Dendritic cell treated with granulocyte-macrophage colony-stimulating factor and Interleukin-4, amounts not matched to agents 40 ng/mL and 50 ng/mL, for 4 days (primary cell): ENCODE results near the gene SULF2.
"Not testable (repeated sequence)": the region's sequence is repeated elsewhere in the genome, so short reads cannot be mapped to it uniquely, and the experiment has no call there.

Source experiments
- H3K27ac Mint-ChIP-seq: one replicate; pipeline ENCODE4 v1.8.0; 2022; ENCODE audit warnings: mild to moderate bottlenecking, mixed read lengths
- H3K27me3 Mint-ChIP-seq: one replicate; pipeline ENCODE4 v1.8.0; 2022; ENCODE audit warnings: mild to moderate bottlenecking, mixed read lengths
- H3K36me3 Mint-ChIP-seq: one replicate; pipeline ENCODE4 v1.8.0; 2022; ENCODE audit warnings: low read depth, mixed read lengths
- H3K4me1 Mint-ChIP-seq: one replicate; pipeline ENCODE4 v1.8.0; 2022; ENCODE audit warnings: low read depth, mixed read lengths
- H3K4me3 Mint-ChIP-seq: one replicate; pipeline ENCODE4 v1.8.0; 2022; ENCODE audit warnings: mild to moderate bottlenecking, moderate library complexity, mixed read lengths
- H3K9me3 Mint-ChIP-seq: one replicate; pipeline ENCODE4 v1.8.0; 2022; ENCODE audit warnings: mixed read lengths
- intact Hi-C: fragments of 100-400 bp; cut with micrococcal nuclease; formaldehyde crosslinking; loops from one replicate; pipeline ENCODE4 v1.15.0; 2022

SULF2 gene

DNA sequence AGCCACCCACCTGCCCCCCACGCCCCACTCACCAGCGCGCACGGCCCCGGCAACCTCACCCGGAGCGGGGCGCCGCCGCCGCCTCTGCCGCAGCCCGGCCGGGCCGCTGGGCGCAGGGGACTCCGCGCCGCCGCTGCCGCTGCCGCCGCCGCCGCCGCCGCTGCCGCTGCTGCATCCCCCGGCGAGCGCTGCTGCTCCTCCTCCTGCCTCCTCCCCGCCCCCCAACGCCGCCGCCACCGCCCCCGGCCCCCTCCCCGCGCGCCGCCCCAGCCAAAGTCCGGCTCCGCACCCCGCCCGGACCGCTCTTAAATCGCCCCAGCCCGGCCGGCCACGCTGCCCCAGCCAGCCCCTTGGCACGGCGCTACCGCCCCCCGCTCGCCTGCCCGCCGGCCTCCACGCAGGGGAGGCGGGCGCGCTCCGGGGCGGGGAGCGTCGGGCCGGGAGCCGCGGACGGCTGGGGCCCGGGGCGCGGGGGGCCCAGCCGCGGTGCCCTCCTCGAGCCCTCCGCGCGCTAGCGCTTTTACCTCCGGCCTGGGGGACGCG lies at the start of gene SULF2:
TSS of gene SULF2 (minus strand) at position 171 of the 543 bp plus-strand sequence. CDS start 28,118 bp downstream, outside the sequence.
- peak within 1 kb of the TSS; percentile 99 for H3K4me3 Mint-ChIP-seq
- peaks cover 53% of the 10 kb centered on the region for H3K36me3 Mint-ChIP-seq
- peak within 1 kb of the TSS; percentile 86 for H3K27ac Mint-ChIP-seq
- intact Hi-C loops: loop anchor here (2.0 to 5.0 kb wide), 2 partner anchors 17 to 58 kb away; no protein-coding TSS in a partner anchor
- peaks cover 52% of the 10 kb centered on the region for H3K4me1 Mint-ChIP-seq
- H3K27me3 Mint-ChIP-seq: peaks cover 19% of the 10 kb centered on the region
- H3K9me3 Mint-ChIP-seq: no peaks in the 10 kb centered on the region

DNA sequence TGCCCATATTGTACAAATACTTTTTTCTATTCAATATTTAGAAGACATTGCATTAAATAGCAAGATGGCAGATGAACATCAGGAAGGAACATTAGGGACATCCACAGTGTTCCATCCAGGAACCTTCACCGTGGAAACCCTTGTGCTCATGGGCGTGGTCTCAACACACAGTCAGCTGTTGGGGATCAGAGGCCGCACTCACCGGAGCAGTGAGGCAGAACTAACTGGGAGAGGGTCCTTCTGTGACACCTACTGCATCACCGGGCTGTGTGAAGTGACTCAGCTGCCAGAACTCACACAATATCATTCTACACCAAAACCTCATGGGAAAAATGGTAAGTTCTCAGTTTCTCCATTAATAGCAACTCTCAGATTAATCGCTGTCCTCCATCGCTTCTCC lies 46.4 kb upstream of the SULF2 start:
- H3K27me3 Mint-ChIP-seq, H3K9me3 Mint-ChIP-seq, intact Hi-C loops, H3K27ac Mint-ChIP-seq, H3K36me3 Mint-ChIP-seq, H3K4me1 Mint-ChIP-seq, H3K4me3 Mint-ChIP-seq: not testable (repeated sequence)

DNA sequence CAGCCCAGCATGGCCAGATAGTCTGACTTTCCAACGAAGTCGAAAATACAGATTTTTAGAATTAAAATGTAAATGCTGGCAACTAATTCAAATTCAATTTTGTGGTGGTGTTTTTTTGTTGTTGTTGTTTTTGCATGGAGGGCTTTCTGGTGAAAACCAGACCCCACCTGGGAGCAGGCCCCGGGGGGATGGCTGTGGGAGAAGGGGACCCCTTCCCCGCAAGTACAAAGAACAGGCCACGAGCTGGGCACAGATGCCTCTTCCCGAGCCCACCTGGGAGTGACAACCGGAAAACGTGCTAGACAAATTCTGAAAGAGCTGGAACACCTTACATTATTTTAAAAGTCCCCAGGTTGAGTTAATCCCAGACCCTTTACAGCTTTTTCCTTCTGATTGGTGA lies 41.4 kb upstream of the SULF2 start:
- H3K27ac Mint-ChIP-seq, H3K36me3 Mint-ChIP-seq, H3K9me3 Mint-ChIP-seq, intact Hi-C loops, H3K4me3 Mint-ChIP-seq, H3K4me1 Mint-ChIP-seq: not testable (repeated sequence)
- H3K27me3 Mint-ChIP-seq: peaks cover 19% of the 10 kb centered on the region

DNA sequence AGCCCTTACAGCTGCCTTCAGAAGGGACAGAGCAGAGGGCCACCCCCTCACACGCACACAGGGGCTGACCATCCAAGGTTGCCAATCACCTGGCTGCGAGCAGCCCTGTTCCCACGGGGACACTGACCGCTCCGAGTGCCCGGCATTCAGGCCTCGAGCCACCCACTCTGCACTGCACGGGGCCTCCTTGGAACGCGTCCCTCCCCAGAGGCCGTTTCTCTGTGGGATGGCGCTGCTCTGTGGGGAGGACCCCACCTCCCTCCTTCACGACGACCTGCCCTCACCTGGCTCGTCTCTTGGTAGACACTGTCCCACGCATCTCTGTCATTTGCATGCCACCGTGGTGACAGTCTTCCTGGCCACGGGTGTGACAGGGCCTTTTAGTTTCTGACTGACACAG lies 40.7 kb upstream of the SULF2 start:
- H3K27ac Mint-ChIP-seq, H3K9me3 Mint-ChIP-seq, intact Hi-C loops, H3K4me3 Mint-ChIP-seq, H3K4me1 Mint-ChIP-seq, H3K36me3 Mint-ChIP-seq: not testable (repeated sequence)
- H3K27me3 Mint-ChIP-seq: peaks cover 26% of the 10 kb centered on the region

DNA sequence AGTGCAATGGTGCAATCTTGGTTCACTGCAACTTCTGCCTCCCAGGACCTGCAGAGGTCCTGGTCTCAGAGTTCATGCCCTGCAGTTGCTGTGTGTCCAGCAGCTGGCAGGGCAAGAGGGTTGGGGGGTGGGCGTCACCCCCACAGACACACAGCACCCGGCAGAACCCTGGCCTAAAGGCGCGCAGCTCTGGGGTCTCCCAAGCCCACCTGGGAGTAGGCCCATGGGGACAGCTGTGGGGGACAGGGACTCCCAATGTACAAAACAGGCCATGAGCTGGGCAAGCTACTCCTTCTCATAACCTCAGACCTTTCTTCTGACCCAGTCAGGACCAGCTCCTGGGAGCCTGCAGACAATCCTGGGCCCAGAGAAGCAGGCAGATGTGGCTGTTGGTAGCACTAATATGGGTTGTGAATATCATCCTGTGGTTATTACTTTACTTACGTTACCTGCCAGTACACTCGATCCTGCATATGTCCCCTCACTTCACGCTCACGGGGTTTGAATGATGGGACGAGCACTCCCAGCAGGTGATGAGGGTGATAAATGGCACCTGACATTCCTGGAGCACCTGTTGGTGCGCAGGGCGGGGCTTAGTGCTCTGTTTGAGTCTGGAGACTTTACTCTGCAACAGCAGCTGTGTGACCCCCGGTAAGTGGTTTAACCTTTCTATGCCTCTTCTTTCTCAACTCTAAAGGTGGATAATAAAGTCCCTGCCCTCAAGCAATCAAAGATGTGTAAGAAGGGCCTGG lies 39.9 kb upstream of the SULF2 start:
- intact Hi-C loops: no loop called here
- H3K36me3 Mint-ChIP-seq: no peaks in the 10 kb centered on the region
- peaks cover 32% of the 10 kb centered on the region for H3K27me3 Mint-ChIP-seq
- no peaks in the 10 kb centered on the region for H3K9me3 Mint-ChIP-seq
- H3K4me1 Mint-ChIP-seq: peaks cover 9% of the 10 kb centered on the region
- H3K4me3 Mint-ChIP-seq: no peak overlapping the region
- no peak overlapping the region for H3K27ac Mint-ChIP-seq

DNA sequence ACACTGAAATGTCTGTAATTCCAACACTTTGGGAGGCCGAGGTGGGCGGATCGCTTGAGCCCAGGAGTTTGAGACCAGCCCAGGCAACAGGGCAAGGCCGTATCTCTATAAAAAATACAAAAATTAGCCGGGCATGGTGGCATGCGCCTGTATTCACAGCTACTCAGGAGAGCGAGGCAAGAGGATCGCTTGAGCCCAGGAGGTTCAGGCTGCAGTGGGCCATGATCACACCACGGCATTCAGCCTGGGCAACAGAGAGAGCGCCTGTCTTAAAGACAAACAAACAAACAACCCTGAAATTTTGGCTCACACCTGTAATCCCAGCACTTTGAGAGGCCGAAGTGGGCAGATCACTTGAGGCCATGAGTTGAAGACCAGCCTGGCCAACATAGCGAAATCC lies 38.7 kb upstream of the SULF2 start:
- intact Hi-C loops, H3K9me3 Mint-ChIP-seq, H3K4me1 Mint-ChIP-seq, H3K27ac Mint-ChIP-seq, H3K36me3 Mint-ChIP-seq, H3K4me3 Mint-ChIP-seq: not testable (repeated sequence)
- peaks cover 38% of the 10 kb centered on the region for H3K27me3 Mint-ChIP-seq

DNA sequence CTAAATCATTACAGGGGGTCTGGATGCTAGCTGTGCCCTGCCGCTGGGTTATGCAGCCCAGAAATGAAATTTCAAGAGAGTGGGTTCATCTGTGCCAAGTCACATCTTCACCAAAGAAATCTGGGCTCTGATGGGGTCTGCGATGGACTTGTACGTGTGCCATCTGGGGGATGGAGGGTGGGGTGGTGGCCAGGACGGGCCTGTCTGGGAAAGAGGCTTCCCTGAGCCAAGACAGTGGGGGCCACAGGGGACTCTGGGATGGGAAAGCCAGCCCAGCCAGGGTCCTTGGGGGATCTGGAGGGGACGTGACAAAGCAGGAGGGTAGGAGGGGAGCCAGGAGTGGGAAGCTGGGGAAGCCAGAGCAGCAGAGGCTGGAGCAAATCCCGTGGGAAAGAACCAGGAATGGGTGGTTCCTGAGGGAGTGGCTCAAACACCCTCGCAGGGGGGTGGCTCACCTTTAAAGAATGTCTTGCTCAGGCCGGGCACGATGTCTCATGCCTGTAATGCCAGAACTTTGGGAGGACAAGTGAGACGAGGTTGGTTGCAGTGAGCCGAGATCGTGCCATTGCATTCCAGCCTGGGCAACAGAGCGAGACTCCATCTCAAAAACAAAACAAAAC lies 36.3 kb upstream of the SULF2 start:
- intact Hi-C loops: no loop called here
- Mint-ChIP-seq H3K4me1 (peaks cover 14% of the 10 kb centered on the region), H3K27me3 (peaks cover 54% of the 10 kb centered on the region), H3K27ac (no peak overlapping the region), H3K36me3 (no peaks in the 10 kb centered on the region), H3K9me3 (no peaks in the 10 kb centered on the region), H3K4me3 (no peak overlapping the region)

DNA sequence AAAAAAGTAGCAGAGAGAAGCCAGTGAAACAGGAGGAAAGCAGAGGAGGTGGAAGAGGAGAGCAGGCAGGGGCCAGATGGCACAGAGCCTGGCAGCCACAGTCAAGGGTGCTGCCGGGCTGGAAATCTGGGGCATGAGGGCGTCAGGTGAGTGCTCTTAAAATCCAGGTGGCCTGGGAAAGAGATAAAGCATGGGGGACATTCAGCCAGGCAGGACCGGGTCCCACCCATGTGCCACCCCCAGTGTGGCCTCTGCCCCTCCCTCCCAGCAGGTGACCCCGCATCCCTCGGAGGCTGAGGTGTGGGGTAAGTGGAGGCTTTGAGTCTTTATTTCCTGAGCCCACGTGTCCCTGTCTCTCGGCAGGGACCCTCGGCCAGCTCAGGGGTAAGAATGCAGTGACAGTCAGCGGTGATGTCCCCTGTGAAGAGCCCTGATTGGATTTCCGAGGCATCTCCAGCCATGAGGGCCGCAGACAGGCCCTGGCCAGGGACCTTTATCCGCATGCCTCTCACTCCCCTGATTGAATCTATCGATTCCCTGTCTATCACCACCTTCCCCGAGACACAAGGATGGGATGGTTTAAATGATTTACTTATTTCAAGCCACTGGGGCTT lies 33.8 kb upstream of the SULF2 start:
- no peaks in the 10 kb centered on the region for H3K36me3 Mint-ChIP-seq

DNA sequence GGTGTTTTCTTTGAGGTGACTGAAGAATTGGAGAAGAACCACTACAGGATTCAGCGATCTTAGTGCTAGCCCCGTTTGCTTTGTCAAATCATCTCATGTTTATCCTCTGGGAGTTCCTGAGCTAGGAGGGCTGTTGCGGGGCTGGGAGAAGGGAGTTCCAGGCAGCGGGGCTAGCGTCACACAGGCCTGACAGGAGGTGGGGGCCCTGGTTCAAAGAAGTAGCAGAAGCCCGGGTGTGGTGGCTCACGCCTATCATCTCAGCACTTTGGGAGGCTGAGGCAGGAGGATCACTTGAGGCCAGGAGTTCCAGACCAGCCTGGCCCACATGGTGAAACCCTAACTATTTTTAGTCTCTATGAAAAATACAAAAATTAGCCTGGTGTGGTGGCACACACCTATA lies 33.2 kb upstream of the SULF2 start:
- intact Hi-C loops: no loop called here
- H3K27me3 Mint-ChIP-seq: peaks cover 64% of the 10 kb centered on the region
- H3K4me3 Mint-ChIP-seq: no peak overlapping the region

More for the DNA sequence above, 33.8 kb upstream of the SULF2 start:
- peaks cover 5% of the 10 kb centered on the region for H3K4me1 Mint-ChIP-seq
- intact Hi-C loops: no loop called here
- no peak overlapping the region for H3K4me3 Mint-ChIP-seq
- H3K27me3 Mint-ChIP-seq: peaks cover 62% of the 10 kb centered on the region
- H3K27ac Mint-ChIP-seq: no peak overlapping the region
- no peaks in the 10 kb centered on the region for H3K9me3 Mint-ChIP-seq

DNA sequence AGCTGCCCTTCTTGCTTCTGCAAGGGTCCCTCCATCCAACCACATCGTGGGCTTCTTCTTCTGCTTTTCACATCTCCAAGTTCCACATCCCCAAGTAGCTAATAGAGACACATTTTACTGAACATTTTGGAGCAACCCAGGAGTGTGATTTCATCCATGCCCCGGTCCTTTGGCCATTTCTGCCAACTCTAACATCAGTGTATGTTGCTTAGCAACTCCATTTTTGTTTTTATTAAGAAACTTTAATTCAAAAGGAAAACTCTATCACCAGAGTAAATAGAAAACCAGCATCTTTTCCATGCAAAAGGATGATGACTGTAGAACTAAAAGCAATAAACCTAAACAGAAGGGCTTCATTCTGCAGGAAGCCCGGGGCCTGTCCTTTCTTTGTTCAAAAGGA lies 32.7 kb upstream of the SULF2 start:
- H3K4me1 Mint-ChIP-seq: peaks cover 5% of the 10 kb centered on the region
- intact Hi-C loops: no loop called here
- H3K9me3 Mint-ChIP-seq: no peaks in the 10 kb centered on the region
- H3K27me3 Mint-ChIP-seq: peaks cover 64% of the 10 kb centered on the region
- H3K4me3 Mint-ChIP-seq: no peak overlapping the region
- no peaks in the 10 kb centered on the region for H3K36me3 Mint-ChIP-seq
- H3K27ac Mint-ChIP-seq: no peak overlapping the region

More for the DNA sequence above, 33.2 kb upstream of the SULF2 start:
- H3K36me3 Mint-ChIP-seq: no peaks in the 10 kb centered on the region
- peaks cover 5% of the 10 kb centered on the region for H3K4me1 Mint-ChIP-seq
- no peaks in the 10 kb centered on the region for H3K9me3 Mint-ChIP-seq
- no peak overlapping the region for H3K27ac Mint-ChIP-seq

DNA sequence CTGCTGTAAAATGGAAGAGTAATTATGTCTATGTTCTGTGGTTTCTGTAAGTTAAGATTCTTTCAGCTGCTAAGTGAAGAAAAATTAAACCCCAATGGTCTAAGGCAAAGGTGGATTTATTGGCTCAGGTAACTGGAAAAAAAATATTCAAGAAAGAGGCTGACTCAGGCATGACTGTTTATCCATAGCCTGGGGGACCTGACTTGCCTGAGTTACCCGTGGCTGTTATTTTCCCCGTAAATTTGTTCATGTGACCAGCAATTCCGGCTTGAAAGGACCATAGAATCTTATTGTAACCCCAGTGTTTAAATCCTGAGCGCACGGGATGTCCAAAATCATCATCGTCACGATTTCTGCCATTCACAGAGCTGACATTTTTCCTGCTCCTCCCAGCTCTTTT lies 32.3 kb upstream of the SULF2 start:
- intact Hi-C loops: no loop called here
- no peaks in the 10 kb centered on the region for H3K9me3 Mint-ChIP-seq
- H3K27me3 Mint-ChIP-seq: peaks cover 63% of the 10 kb centered on the region
- H3K36me3 Mint-ChIP-seq: no peaks in the 10 kb centered on the region
- H3K4me3 Mint-ChIP-seq: no peak overlapping the region
- H3K27ac Mint-ChIP-seq: no peak overlapping the region
- peaks cover 5% of the 10 kb centered on the region for H3K4me1 Mint-ChIP-seq

DNA sequence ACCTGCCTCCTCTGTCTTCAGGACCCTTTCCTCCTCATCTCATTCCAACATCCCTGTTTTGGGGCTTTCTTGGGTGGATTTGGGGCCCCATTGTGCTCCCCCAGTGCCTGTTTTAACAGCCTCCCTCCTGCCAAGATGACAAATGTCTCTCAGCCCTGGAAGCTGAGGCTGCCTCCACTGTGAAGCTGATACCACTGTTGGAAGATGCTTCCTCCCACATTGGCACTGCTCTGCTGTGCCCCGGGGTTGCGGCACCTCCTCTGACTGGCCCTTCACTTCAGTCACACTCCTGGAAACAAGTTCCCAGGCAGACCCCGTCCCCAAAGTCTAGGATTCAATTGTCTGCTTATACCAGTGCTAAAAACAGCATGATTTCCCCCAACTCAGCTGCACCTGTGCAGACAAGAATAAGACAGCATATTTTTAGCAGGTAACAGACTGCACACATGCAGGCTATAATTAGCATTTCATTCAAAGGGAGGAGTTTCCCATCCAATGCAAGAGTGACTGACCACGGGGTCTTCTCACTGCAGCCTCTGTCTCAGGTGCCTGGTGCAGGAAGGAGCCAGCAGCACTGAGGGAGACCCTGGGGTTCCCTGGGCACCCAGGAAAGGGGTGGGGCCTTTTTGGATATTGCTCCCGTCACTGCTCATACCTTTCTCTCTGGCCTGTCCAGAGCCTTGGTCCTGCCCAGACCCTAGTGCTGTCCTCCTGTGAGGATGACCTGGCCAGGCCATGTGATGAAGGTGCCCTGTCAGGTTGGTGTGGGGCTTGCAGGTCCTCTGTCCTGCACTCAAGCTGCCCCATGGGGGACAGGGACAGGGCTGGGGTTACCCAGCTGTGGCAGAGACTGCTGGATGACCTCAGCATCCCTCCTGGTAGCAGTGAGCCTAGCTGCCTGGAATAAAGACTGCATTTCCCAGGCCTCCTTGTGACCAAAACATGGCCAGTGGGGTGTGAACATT lies 31.5 kb upstream of the SULF2 start:
- intact Hi-C loops: no loop called here
- no peak overlapping the region for H3K4me3 Mint-ChIP-seq
- H3K27me3 Mint-ChIP-seq: peaks cover 67% of the 10 kb centered on the region
- no peaks in the 10 kb centered on the region for H3K36me3 Mint-ChIP-seq
- H3K4me1 Mint-ChIP-seq: peaks cover 5% of the 10 kb centered on the region
- H3K27ac Mint-ChIP-seq: no peak overlapping the region
- no peaks in the 10 kb centered on the region for H3K9me3 Mint-ChIP-seq

DNA sequence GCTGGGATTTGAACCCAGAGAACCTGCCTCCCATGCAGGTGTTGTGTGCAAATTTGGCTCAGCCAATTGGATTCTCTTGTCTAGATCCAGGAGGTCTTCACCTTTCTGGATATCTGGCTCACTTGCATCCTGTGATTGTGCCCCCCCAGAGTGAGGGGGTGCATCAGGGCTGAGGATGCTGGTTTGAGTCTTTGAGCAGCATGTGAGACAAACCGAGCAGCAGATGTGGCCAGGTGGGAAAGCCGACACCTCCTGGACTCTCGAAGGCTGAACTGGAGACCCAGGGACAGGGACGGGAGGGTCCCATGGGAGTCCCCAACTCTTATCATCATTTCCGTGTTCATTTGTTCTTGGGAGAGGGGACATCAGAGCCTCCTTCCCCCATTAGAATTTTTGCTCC lies 30.6 kb upstream of the SULF2 start:
- intact Hi-C loops: no loop called here
- H3K4me1 Mint-ChIP-seq: peaks cover 5% of the 10 kb centered on the region
- H3K27me3 Mint-ChIP-seq: peaks cover 67% of the 10 kb centered on the region
- H3K9me3 Mint-ChIP-seq: no peaks in the 10 kb centered on the region
- no peak overlapping the region for H3K4me3 Mint-ChIP-seq
- no peaks in the 10 kb centered on the region for H3K36me3 Mint-ChIP-seq
- H3K27ac Mint-ChIP-seq: no peak overlapping the region
